ENCODE results near the gene GPR50. TPM values are rescaled to one million over a fixed set of nuclear protein-coding genes. Genes with fewer than 3 reads are reported as not detected.

The GPR50 gene
- not detected for polyA plus RNA-seq (ENCODE audit: low read depth in 6 of 6)

DNA sequence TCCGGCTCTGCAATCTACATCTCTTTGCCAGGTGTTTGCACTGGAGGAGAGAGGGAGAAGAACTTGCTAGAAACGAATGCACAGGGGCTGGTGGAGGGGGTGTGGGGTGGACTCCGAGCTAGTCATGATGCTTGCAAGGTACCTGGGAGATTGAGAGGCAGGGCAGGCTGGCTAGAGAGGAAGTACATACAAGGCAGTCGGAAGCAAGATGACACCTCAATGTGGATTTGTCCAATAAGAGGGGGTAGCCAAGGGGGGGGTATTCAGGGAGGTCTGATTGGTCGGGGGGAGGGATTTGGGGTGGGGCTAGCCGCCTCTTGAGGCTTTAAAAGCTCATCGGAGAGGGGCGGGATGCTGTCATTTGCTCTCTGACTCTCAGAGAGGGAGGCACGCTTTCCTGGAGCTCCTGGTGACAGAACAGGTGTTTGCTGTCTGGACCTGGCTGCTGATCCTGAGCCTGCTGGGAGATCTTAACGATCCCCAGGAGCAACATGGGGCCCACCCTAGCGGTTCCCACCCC is at the start of gene GPR50:
Gene GPR50 (plus strand): TSS at position 354 of the 520 bp plus-strand sequence. CDS start 138 bp downstream, at position 492.
- DNase-seq (no peak), ATAC-seq (ENCODE audit: low read depth in 2 of 2) (no peak)
- Mint-ChIP-seq H3K36me3 (peaks cover 0 to 21% of the 10 kb centered on the region in 2 donors), H3K4me1 (peaks cover 0 to 8% (median 3%) of the 10 kb centered on the region in 3 donors), H3K27ac (no peak within 1 kb of the TSS), H3K27me3 (peaks cover 27 to 77% (median 33%) of the 10 kb centered on the region in 3 donors), H3K4me3 (peak within 1 kb of the TSS in 1 of 8 donors; percentile 71), H3K9me3 (peaks cover 2 to 29% (median 17%) of the 10 kb centered on the region in 7 donors)

DNA sequence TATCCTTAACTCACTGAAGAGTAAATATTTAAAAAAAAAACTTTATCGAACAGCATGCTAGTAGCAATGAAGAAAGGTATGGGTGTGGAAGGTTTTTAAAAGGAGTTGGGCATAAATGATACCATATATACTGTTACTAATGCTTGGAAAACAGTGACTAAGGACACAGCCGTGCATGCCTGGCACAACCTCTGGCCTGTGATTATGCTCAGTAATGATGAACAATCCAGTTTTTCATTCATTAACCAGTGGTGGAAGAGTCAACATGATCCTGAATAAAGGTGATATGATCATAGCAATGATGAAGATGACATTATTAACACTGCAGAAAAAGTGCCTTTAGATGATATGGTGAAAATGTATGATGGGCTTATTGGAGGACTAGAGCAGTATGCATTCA is 43.9 kb upstream of the GPR50 start:
- no peaks in the 10 kb centered on the region for H3K4me1 Mint-ChIP-seq
- no peak overlapping the region for H3K4me3 Mint-ChIP-seq
- no peak overlapping the region for H3K27ac Mint-ChIP-seq
- H3K9me3 Mint-ChIP-seq = peaks cover 0 to 6% (median 0%) of the 10 kb centered on the region in 7 donors
- ATAC-seq (ENCODE audit: low read depth in 2 of 2) (no peak), DNase-seq (no peak)
- H3K27me3 Mint-ChIP-seq = no peaks in the 10 kb centered on the region
- no peaks in the 10 kb centered on the region for H3K36me3 Mint-ChIP-seq

DNA sequence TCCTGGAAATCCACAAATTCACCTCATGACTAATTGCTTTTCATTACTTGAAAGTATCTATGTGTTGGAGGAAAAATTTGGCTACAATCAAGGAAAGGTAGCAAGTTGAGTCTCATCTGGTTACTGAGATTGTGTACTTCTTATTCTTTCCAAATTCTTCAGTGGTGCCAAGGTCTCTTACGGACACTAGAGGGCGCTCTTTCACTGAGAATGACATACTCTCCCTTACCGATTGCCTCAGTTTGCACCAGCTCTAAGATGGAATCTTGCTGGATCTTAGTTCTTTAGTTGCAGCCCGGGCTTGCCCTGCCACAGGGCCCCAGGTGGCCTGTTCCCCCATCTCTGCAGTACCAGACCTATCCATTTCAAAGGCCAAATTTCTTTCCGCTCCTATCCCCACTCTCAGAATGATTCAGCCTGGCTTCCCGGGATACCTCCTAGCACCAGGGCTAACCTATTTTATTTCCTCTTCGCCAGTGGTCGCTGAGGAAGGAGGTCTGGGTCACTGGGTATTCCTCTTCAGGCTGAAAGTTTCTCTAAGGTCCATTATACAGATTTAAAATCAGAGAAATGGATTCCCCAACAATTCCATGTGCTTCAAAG is 24.6 kb upstream of the GPR50 start:
- Mint-ChIP-seq H3K36me3 (no peaks in the 10 kb centered on the region), H3K27me3 (peaks cover 7 to 44% (median 17%) of the 10 kb centered on the region in 3 donors), H3K4me1 (no peaks in the 10 kb centered on the region), H3K27ac (peak overlapping the region in 1 of 6 donors; percentile 69), H3K9me3 (peaks cover 0 to 5% (median 0%) of the 10 kb centered on the region in 7 donors), H3K4me3 (no peak overlapping the region)
- DNase-seq (peak; percentile 23), ATAC-seq (ENCODE audit: low read depth in 2 of 2) (peak in 1 of 2 donors; percentile 35)

DNA sequence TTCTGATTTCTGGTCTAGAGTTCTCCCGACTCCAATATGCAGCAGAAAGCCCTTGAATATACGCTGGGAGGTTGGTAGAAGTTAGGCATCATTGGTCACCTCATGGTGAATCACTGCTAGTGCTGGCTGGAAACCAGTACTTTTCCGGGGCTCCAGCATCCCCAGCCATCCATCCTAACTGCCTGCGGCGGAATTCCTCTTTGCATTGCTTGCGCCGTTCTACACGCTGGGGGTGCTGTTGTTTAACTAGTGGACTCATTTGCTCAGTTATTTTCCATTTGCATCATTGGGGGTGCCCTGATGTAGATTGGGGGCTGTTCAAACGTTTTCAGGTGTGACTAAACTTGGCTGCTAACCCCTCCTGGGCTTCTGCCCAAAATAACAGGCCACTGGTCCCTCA is 23.3 kb upstream of the GPR50 start:
- no peaks in the 10 kb centered on the region for H3K4me1 Mint-ChIP-seq
- no peak overlapping the region for H3K27ac Mint-ChIP-seq
- H3K27me3 Mint-ChIP-seq = peaks cover 4 to 37% (median 17%) of the 10 kb centered on the region in 3 donors
- ATAC-seq (ENCODE audit: low read depth in 2 of 2) (no peak), DNase-seq (no peak)
- peaks cover 0 to 5% (median 0%) of the 10 kb centered on the region in 7 donors for H3K9me3 Mint-ChIP-seq
- no peak overlapping the region for H3K4me3 Mint-ChIP-seq
- no peaks in the 10 kb centered on the region for H3K36me3 Mint-ChIP-seq

DNA sequence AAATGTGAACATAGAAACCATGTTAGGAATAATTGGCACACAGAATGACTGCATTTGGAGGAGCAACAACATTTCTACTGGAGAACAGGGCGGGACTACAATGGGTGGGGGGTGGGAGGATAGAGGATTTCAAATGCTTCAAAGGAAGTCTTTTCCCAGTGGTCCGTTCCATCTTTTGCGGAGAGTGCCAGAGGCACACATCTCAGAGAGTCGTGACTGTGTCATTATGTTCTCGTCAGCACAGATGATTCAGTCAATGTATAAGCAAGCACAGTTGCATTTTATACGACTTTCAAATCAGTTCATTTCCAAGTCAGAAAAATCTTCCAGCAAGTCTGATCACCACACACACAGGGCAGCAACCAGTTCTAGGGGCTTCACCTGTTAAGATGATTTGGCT is 22.7 kb upstream of the GPR50 start:
- peaks cover 0 to 5% (median 0%) of the 10 kb centered on the region in 7 donors for H3K9me3 Mint-ChIP-seq
- no peak overlapping the region for H3K4me3 Mint-ChIP-seq
- no peaks in the 10 kb centered on the region for H3K4me1 Mint-ChIP-seq
- no peak overlapping the region for H3K27ac Mint-ChIP-seq
- ATAC-seq (ENCODE audit: low read depth in 2 of 2) (no peak), DNase-seq (no peak)
- H3K36me3 Mint-ChIP-seq = no peaks in the 10 kb centered on the region
- peaks cover 4 to 36% (median 17%) of the 10 kb centered on the region in 3 donors for H3K27me3 Mint-ChIP-seq

DNA sequence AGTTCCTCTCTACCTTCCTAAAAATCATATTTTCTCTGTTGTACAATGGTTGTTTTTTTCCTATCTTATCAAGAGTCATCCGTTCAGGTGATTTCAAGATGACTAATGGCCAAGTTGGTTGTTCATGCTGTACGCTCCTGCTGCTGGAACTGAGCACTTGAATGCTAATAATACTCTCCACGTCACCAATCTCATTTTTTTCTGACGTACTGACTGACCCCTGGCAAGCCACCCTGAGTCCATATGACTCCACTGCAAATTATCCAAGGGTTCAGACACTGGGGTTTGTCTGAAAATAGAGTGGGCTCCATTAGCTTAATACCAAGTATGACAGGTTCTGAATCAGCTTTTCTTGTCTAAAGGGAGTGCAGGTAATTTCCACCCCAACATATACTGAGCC is 21.1 kb upstream of the GPR50 start:
- H3K4me1 Mint-ChIP-seq = no peaks in the 10 kb centered on the region
- ATAC-seq (ENCODE audit: low read depth in 2 of 2) (no peak), DNase-seq (no peak)
- H3K9me3 Mint-ChIP-seq = peaks cover 0 to 5% (median 0%) of the 10 kb centered on the region in 7 donors
- no peak overlapping the region for H3K27ac Mint-ChIP-seq
- H3K27me3 Mint-ChIP-seq = peaks cover 4 to 21% (median 5%) of the 10 kb centered on the region in 3 donors
- no peak overlapping the region for H3K4me3 Mint-ChIP-seq
- no peaks in the 10 kb centered on the region for H3K36me3 Mint-ChIP-seq

DNA sequence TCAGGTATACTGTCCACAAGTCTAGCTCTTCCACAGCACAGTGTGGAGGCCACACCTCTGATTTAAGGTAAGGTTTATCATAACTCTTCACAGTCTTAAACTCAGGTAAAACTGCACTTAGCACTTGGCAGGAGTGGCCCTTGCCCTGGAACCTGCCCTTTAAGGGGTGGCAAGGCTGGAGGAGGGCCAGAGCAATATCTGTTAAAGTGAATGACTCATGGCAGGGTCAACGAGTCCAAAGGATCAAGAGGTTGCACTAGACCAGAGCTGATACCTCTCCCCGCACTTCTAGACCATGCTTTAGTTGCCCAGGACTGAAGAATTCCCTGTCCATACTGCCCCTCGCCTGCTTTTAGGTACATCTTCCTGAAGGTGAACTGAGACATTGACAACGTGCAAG is 14.7 kb upstream of the GPR50 start:
- peaks cover 0 to 9% (median 4%) of the 10 kb centered on the region in 7 donors for H3K9me3 Mint-ChIP-seq
- no peak overlapping the region for H3K4me3 Mint-ChIP-seq
- no peak overlapping the region for H3K27ac Mint-ChIP-seq
- H3K27me3 Mint-ChIP-seq = peaks cover 8 to 28% (median 18%) of the 10 kb centered on the region in 3 donors
- ATAC-seq (ENCODE audit: low read depth in 2 of 2) (no peak), DNase-seq (no peak)
- H3K4me1 Mint-ChIP-seq = no peaks in the 10 kb centered on the region
- H3K36me3 Mint-ChIP-seq = no peaks in the 10 kb centered on the region

DNA sequence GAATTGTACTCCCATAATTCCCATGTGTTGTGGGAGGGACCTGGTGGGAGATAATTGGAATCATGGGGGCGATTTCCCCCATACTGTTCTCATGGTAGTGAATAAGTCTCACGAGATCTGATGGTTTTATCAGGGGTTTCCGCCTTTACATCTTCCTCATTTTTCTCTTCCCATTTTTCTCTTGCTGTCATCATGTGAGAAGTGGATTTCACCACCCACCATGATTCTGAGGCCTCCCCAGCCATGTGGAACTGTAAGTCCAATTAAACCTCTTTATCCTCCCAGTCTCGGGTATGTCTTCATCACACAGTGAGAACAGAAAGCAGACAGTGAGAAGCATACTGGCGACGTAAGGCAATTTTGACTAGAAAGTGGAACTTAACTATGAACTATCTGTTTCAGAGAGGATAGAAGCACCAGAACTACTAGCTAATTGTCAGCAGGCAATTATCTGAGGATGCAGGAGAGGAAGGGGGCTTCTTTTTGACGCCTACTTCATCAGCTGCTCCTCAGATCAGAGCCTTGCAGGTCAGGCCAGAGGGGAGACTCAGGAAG is 8.5 kb upstream of the GPR50 start:
- H3K36me3 Mint-ChIP-seq = peaks cover 0 to 6% of the 10 kb centered on the region in 2 donors
- H3K27me3 Mint-ChIP-seq = peaks cover 9 to 27% (median 15%) of the 10 kb centered on the region in 3 donors
- no peak overlapping the region for H3K4me3 Mint-ChIP-seq
- H3K9me3 Mint-ChIP-seq = peaks cover 0 to 19% (median 14%) of the 10 kb centered on the region in 7 donors
- H3K4me1 Mint-ChIP-seq = no peaks in the 10 kb centered on the region
- H3K27ac Mint-ChIP-seq = no peak overlapping the region
- no peak for DNase-seq
- ATAC-seq (ENCODE audit: low read depth in 2 of 2) = no peak

DNA sequence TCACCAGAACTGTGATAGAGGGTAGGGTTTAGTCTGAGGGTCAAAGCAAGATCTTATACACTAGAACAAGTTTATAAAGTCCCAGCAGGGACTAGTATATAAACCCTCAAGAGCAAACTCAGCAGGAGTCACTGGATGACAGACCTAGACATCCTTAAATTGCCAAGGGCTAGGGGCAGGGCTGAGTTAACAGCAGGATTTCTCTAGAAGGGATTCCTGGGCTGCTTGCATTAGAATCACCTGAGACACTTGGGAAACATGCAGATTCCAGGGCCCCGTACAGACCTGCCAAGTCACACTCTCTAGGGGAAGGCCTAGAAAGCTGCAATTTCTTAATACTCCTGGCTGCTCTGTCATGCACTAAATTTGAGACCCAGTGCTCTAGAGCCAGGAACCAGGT is 6.6 kb upstream of the GPR50 start:
- Mint-ChIP-seq H3K27ac (no peak overlapping the region), H3K36me3 (peaks cover 0 to 10% of the 10 kb centered on the region in 2 donors), H3K27me3 (peaks cover 0 to 23% (median 15%) of the 10 kb centered on the region in 3 donors), H3K4me1 (no peaks in the 10 kb centered on the region), H3K9me3 (peaks cover 0 to 17% (median 11%) of the 10 kb centered on the region in 7 donors), H3K4me3 (no peak overlapping the region)
- ATAC-seq (ENCODE audit: low read depth in 2 of 2) (no peak), DNase-seq (no peak)

DNA sequence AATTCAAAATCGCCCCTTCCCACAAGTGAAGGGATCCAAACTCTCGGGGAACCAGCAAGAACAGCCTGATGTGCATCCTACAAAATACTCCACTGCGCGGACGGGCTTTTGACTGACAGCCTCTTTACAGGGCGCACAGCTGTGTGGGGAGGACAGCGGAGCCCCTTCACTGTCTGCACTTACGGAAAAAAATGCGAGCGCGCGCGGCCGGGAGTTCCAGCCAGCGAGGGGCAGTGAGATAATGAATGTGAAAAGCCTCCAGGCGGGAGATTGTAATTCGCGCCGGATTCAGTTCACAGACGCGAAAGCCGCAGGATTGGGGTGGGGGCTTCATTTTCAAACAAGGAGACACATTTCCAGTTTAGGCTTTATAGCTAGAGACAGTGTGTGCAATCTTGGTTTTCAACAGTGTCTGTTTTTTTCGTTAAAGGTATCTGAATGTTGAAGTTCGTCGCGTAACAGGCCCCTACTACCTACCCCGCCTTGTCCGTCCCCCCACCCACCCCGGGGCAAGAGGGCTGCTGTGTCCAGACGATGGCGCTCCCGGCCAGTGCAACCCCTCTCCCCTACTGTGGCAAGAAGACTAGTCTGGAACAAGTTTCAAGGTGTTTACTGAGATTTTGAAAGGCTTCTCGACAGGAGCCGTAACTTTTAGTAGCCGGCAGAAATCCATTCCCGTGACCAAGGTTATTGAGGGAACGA is 1.7 kb upstream of the GPR50 start:
- no peak overlapping the region for H3K4me3 Mint-ChIP-seq
- H3K4me1 Mint-ChIP-seq = peaks cover 0 to 8% (median 3%) of the 10 kb centered on the region in 3 donors
- no peak for ATAC-seq (ENCODE audit: low read depth in 2 of 2)
- H3K9me3 Mint-ChIP-seq = peaks cover 0 to 26% (median 13%) of the 10 kb centered on the region in 7 donors
- peaks cover 18 to 62% (median 24%) of the 10 kb centered on the region in 3 donors for H3K27me3 Mint-ChIP-seq
- no peak overlapping the region for H3K27ac Mint-ChIP-seq
- no peak for DNase-seq
- peaks cover 0 to 13% of the 10 kb centered on the region in 2 donors for H3K36me3 Mint-ChIP-seq

DNA sequence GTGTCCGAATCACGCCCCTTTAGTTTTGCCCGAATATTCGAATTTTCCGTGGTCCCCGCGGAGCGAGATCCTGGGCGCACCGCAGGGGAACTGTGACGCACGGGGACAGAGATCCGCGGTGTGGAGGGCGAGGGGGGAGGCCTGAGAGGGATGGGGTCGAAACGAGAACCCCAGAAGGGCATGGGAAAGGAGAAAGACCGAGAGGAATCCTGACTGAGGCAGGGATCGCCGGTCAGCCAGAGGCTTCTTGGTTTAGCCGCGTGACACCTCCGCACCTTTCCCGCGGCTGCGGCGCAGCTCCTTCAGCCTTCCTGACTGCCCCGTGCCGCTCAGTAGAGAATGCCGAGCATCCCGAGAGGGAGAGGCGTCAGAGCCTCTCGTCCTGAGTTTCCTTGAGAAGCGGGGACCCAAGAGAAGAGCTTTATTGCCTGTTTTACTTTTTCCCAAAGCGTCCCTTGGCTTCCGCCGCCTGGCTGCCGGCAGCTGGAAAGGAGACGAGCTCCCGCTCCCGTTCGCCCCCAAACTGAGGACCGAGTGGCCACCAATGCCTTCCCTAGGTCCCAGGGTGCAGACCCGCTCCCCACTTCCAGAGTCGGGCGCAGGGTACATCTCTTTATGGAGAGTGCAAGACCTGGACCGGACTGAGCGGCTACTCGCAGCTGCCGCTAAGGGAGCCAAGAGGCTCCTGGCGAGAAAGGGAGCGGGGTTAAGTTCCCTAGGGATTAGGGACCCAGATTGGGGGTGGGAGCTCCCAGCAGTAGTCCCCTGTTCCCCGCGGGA is 911 bp upstream of the GPR50 start:
- Mint-ChIP-seq H3K4me3 (peak overlapping the region in 1 of 8 donors; percentile 71), H3K27ac (no peak overlapping the region), H3K9me3 (peaks cover 2 to 29% (median 17%) of the 10 kb centered on the region in 7 donors), H3K27me3 (peaks cover 25 to 69% (median 25%) of the 10 kb centered on the region in 3 donors), H3K4me1 (peaks cover 0 to 8% (median 3%) of the 10 kb centered on the region in 3 donors), H3K36me3 (peaks cover 0 to 20% of the 10 kb centered on the region in 2 donors)
- ATAC-seq (ENCODE audit: low read depth in 2 of 2) (no peak), DNase-seq (no peak)

DNA sequence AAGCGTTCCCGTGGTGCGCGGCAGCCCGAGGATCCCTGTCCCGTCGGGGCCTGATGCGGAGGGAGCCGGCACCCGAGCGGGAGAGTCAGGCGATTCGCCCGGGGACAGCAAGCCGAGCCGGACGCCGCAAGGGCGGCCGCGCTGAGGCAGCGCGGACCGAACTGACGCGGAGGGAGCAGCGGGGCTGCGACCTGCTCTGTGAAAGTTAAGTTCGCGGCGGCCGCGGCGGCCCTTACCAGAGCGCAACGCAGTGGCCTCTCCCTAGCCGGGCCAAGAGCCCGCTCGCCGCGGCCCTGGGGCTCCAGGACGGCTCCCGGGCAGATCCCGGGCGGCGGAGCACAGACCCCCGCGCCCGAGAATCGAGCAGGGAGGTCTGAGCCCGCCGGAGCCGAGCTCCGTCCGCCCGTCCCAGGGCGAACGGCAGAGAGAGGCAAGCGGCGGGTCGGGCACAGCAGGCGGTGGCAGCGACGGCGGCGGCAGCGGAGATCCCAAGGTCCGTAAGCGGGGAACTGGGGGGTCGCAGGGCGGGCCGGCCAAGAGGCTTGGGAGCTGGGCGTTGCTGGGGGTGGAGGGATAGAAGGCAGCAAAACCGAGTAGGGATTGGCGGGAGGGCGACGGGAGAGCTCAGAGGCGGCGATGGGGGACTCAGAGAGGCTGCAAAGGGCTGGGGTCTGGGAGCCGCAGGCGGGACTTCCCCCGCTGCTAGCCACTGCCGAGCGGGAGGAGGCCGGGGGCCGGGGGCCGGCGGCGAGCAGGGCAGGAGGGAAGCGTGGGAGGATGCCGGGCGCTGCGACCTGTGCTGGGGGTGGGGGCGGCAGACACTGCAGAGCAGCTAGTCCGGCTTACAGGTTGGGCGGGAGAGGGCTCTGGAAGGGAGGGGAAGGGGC is 1.0 kb downstream of the GPR50 start:
- no peak for DNase-seq
- Mint-ChIP-seq H3K27me3 (peaks cover 25 to 73% (median 41%) of the 10 kb centered on the region in 3 donors), H3K27ac (no peak overlapping the region), H3K4me1 (peaks cover 0 to 8% (median 3%) of the 10 kb centered on the region in 3 donors), H3K9me3 (peaks cover 2 to 22% (median 9%) of the 10 kb centered on the region in 7 donors), H3K4me3 (peak overlapping the region in 1 of 8 donors; percentile 54), H3K36me3 (peaks cover 0 to 15% of the 10 kb centered on the region in 2 donors)
- no peak for ATAC-seq (ENCODE audit: low read depth in 2 of 2)
